T-helper 2 cell treated with Interferon-gamma antibody and Interleukin-4, amounts not matched to agents 100 ng/mL and 5 ng/mL, for 36 hours (primary cell): ENCODE results near the gene ZNF66. TPM values are rescaled to one million over a fixed set of nuclear protein-coding genes. Genes with fewer than 3 reads are reported as not detected.
"Not testable (repeated sequence)": the region's sequence is repeated elsewhere in the genome, so short reads cannot be mapped to it uniquely, and the experiment has no call there.

Experiments used
- intact Hi-C: fragments of 100-400 bp; cut with micrococcal nuclease; formaldehyde crosslinking; loops from one replicate; pipeline ENCODE4 v1.15.1; 2023
- total RNA-seq: library from RNA; stranded (reverse); gene quantifications from 2 replicates; pipeline ENCODE4 v1.2.3, GENCODE V29; 2022

The ZNF66 gene
- 12.1 and 14.0 TPM in 2 replicates for total RNA-seq

- intact Hi-C loops, result loop anchor here (1.0 to 10.0 kb wide), 7 partner anchors 147 to 1061 kb away; partner anchors contain the start of genes ZNF429, ZNF43, ZNF430 and ZNF493
Observed at GRCh38 chr19:20776083-20777076, at the start of gene ZNF66. ZNF66 (plus strand) TSS chr19:20776304; CDS start chr19:20776448, 144 bp downstream.

- intact Hi-C loops, result not testable (repeated sequence)
Observed at GRCh38 chr19:20750169-20750568, 25.9 kb upstream of the ZNF66 start.

GRCh38 chr19:20752291-20752690 is 23.8 kb upstream of the ZNF66 start:
- intact Hi-C loops, result not testable (repeated sequence)

- intact Hi-C loops, result not testable (repeated sequence)
Observed at GRCh38 chr19:20769225-20769736, 6.8 kb upstream of the ZNF66 start.

- intact Hi-C loops, result no loop called here
Observed at GRCh38 chr19:20787786-20788185, 11.7 kb downstream of the ZNF66 start.

GRCh38 chr19:20791806-20792205 is 15.7 kb downstream of the ZNF66 start:
- intact Hi-C loops, result no loop called here

- intact Hi-C loops, result not testable (repeated sequence)
Observed at GRCh38 chr19:20806311-20807262, 30.5 kb downstream of the ZNF66 start.

GRCh38 chr19:20840371-20840770 is 64.3 kb downstream of the ZNF66 start:
- intact Hi-C loops, result no loop called here

Other genes with a start within 250 kb of the ZNF66 start
- 9.0 and 10.6 TPM in 2 replicates for gene ZNF737, start 210.5 kb upstream of the ZNF66 start, total RNA-seq
- 1.8 and 2.2 TPM in 2 replicates for gene ZNF626, start 114.7 kb upstream of the ZNF66 start, total RNA-seq
- 10.5 and 13.4 TPM in 2 replicates for gene ZNF85, start 146.9 kb downstream of the ZNF66 start, total RNA-seq
- 22.4 and 23.7 TPM in 2 replicates for gene ZNF430, start 244.4 kb downstream of the ZNF66 start, total RNA-seq